Kidney epithelial cell (primary cell): ENCODE results near the gene SLC39A11. TPM values are rescaled to one million over a fixed set of nuclear protein-coding genes. Genes with fewer than 3 reads are reported as not detected.
A peak's percentile ranks its signal among the peaks of the same experiment; 100 is the strongest.
"Not testable (repeated sequence)": the region's sequence is repeated elsewhere in the genome, so short reads cannot be mapped to it uniquely, and the experiment has no call there.

ENCODE experiments used
- DNase-seq: peaks from one replicate; pipeline ENCODE4 v3.0.0-alpha.2; 2010; ENCODE audit warnings: low read depth
- H3K27me3 ChIP-seq: 2 replicates; pipeline ENCODE4 v1.6.0; 2011; ENCODE audit warnings: low read length; ENCODE audit not compliant: control insufficient read depth, insufficient read depth
- H3K36me3 ChIP-seq: 2 replicates; pipeline ENCODE4 v1.5.1; 2011; ENCODE audit warnings: low read length; ENCODE audit not compliant: control insufficient read depth, insufficient read depth
- H3K4me3 ChIP-seq: 2 replicates; pipeline ENCODE4 v1.5.1; 2011; ENCODE audit warnings: low read depth, mild to moderate bottlenecking, control low read depth, low read length
- CTCF ChIP-seq: IDR thresholded peaks from 2 replicates; pipeline ENCODE4 v1.5.1; 2011; ENCODE audit warnings: mild to moderate bottlenecking, moderate library complexity, low read length, control low read depth, inconsistent platforms; ENCODE audit not compliant: insufficient read depth, poor library complexity, severe bottlenecking
- total RNA-seq: library from RNA; depleted of rRNA; stranded (reverse); fragments of >200 nt; gene quantifications from 2 replicates; pipeline ENCODE4 v1.2.3, GENCODE V29; 2015

The SLC39A11 gene
- total RNA-seq, 1 donor from 2014 or later = 13.0 TPM

- no peak for DNase-seq
- Histone ChIP-seq H3K27me3 (no peaks in the 10 kb centered on the region), H3K4me3 (no peak overlapping the region), H3K36me3 (no peaks in the 10 kb centered on the region)
- TF ChIP-seq CTCF = no peak
Measured at GRCh38 chr17:72829883-72830282, 262.6 kb downstream of the SLC39A11 start.

GRCh38 chr17:72826602-72827001 lies 265.9 kb downstream of the SLC39A11 start:
- H3K4me3 ChIP-seq = no peak overlapping the region
- TF ChIP-seq CTCF = no peak
- DNase-seq = peak; percentile 10
- H3K36me3 ChIP-seq = no peaks in the 10 kb centered on the region
- no peaks in the 10 kb centered on the region for H3K27me3 ChIP-seq

GRCh38 chr17:72826059-72826458 lies 266.4 kb downstream of the SLC39A11 start:
- DNase-seq, H3K36me3 ChIP-seq, H3K27me3 ChIP-seq, H3K4me3 ChIP-seq: not testable (repeated sequence)

- no peak for DNase-seq
- TF ChIP-seq CTCF = no peak
- Histone ChIP-seq H3K27me3 (no peaks in the 10 kb centered on the region), H3K4me3 (no peak overlapping the region), H3K36me3 (no peaks in the 10 kb centered on the region)
Measured at GRCh38 chr17:72825218-72825617, 267.3 kb downstream of the SLC39A11 start.

GRCh38 chr17:72824267-72824666 lies 268.2 kb downstream of the SLC39A11 start:
- H3K36me3 ChIP-seq, DNase-seq, H3K27me3 ChIP-seq, H3K4me3 ChIP-seq: not testable (repeated sequence)

- no peak for TF ChIP-seq CTCF
- no peak for DNase-seq
- no peaks in the 10 kb centered on the region for H3K36me3 ChIP-seq
- no peak overlapping the region for H3K4me3 ChIP-seq
- no peaks in the 10 kb centered on the region for H3K27me3 ChIP-seq
Measured at GRCh38 chr17:72822358-72823023, 270.0 kb downstream of the SLC39A11 start.

GRCh38 chr17:72816406-72816805 lies 276.1 kb downstream of the SLC39A11 start:
- H3K4me3 ChIP-seq = no peak overlapping the region
- DNase-seq = no peak
- H3K36me3 ChIP-seq = no peaks in the 10 kb centered on the region
- TF ChIP-seq CTCF = no peak
- no peaks in the 10 kb centered on the region for H3K27me3 ChIP-seq
